Tongue (tissue), 2 donors: ENCODE data around the gene GNAI2. TPM values are rescaled to one million over a fixed set of nuclear protein-coding genes. Genes with fewer than 3 reads are reported as not detected.
"Not testable (repeated sequence)": the region's sequence is repeated elsewhere in the genome, so short reads cannot be mapped to it uniquely, and the experiment has no call there.

ENCODE experiments used
- DNase-seq: peaks from one replicate; pipeline ENCODE4 v3.0.0-alpha.2; 2015
- total RNA-seq: library from RNA; depleted of rRNA; stranded (reverse); fragments of >200 nt; gene quantifications from one replicate; pipeline ENCODE4 v1.2.3, GENCODE V29; 2014

GNAI2 gene
- total RNA-seq, 1 donor from 2014 or later: 120 TPM

DNA sequence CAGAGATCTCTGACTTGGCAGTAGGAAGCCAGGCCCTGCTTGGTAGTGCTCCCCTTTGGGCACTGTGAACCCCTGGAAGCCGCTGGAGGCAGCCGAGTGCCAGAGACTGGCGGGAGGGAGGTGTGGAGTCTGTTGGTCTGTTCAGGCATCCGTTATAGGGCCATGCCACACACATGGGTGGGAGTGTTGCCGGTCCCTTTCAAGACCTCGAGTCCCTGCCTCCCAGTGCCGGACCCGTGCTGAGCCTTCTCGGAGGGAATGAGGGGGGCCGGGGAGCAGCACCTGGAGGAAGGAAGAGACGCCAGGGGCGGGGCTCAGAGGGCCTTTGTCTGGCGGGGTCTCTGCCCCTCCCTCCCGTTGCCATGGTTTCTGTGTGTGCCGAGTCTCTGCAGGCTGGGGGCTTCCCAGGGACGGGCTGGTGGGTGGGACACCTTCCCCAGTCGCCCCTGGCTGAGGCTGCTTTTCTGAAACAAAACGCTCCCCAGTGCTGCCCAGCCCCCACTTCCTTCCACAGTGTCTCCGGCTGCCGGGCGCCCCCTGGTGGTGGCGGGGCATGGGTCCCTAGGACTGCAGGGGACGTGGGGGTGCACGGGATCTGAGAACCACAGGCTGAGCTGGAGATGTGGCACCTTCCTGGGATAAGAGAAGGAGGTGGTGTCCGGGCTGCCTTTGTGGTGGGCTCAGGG is 10.0 kb downstream of the GNAI2 start:
- DNase-seq: peak; percentile 96

DNA sequence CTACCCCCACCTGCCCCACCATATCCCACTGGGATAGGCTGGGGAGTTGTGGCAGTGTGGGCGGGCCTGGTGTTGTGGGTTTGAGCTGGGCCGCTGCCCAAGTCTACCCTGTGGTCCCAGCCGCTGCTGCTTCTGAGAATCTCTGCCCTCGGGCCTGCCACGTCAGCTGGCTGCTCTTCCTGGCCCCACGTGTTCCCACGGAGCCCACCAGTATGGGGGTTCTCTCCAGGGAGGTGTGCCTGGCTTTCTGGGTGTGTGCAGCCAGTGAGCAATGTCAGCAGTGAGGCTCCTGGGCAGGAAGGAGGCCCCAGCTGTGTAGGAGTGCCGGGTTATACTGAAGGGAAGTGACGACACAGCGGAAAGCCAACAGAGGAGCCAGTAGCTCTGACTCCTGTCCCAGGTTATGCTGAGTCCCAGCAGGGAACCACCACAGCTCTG is 10.5 kb downstream of the GNAI2 start:
- DNase-seq: peak; percentile 73

DNA sequence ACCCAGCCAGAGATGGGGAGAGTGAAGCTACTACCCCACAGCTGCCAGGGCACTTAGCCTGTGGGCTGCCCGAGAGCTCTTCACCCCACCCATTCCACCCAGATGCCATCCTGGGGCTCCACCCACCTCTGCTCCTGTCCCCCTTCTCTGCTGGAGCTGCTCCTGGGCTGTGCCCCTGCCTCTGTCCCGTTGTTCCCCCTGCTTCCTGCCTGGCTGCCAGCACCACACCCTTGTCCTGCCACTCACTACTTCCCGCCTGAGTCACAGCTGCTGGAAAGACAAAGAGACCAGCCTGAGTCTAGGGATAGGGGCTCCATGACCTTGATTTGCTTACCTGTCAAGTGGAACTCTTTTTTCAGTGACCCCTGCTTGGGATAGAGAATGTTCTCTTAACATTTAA is 12.4 kb downstream of the GNAI2 start:
- peak; percentile 68 for DNase-seq

DNA sequence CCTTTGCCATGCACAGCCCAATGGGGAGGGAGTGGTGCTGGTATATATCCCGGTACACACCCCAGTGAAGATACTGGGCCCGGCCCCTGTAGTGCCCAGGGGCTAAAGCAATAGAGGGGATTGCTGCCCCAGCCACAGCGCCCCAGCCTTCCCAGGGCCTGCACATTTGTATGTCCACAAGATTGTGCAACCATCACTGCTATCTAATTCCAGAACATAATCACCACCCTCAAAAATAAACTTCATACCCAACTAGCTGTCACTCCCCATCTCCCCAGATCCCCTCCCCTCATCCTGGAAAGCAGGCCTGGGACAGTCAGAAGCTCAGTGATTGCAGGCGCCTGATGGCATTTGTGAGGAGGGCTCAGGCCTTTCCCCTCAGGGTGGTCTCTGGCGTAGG is 13.5 kb downstream of the GNAI2 start:
- DNase-seq: no peak

DNA sequence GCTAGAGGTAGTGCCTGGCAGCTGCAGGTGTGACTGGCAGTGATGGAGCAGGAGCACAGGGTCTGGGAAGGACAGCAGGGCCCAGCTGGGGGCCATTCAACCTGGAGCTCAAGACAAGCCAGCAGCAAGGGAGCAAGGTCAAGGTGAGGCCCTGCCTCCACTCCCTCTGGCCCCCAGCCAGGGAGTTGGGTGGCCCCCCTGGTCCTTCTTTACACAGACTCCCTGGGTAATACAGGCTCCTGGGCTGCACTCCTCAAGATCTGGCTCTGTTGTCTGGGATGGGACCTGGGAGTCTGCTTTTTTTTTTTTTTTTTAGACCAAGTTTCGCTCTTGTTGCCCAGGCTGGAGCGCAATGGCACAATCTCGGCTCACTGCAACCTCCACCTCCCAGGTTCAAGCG is 14.5 kb downstream of the GNAI2 start:
- DNase-seq: no peak

DNA sequence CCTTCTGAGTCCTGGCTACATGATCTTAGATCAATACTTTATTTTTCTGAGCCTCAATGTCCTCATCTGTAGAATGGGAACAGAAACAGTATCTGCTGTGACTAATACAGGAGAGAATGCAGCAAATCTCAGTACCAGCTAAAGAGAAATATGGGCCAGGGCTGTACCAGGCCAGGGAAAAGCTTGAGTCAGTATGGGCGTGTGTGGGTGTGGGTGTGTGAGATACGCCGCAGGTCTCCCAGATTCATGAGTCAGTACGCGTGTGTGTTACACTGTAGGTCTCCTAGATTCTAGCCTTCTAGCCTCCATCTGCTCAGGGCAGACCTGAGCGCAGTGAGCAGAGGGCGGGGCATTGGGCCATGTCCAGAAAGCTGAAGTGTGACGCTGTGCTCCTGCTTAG is 15.2 kb downstream of the GNAI2 start:
- DNase-seq: no peak

DNA sequence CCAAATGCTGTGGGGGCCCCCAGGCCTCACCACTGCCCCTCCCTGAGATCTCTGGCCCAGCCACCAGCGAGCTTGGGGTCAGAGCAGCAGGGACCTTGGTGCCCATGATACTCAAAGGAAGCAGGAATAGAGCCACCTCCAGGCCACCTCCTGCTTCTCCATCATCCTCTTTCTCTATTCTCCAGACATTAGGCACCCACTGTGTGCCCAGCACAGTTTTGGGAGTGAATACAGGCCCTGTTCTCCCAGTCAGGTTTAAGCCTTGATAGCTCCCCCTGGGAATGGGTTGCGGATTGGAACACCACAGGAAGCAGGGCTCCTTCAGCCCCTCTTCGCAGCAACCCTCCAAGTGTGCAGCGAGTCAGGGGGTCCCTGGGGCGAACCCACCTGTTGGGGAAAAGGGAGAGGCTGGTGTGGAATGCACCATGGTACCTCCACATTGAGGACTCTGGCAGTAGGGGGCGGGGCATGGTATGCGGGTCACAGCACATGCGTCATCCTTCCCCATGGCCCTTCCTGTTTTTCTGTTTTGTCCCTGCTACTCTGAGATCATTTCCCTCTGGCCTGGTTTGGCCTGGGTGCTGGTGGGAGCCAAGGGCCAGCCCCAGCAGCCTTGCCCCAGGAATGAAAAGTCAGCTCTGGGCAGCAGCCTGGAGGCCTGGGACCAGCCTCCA is 18.7 kb downstream of the GNAI2 start:
- no peak for DNase-seq

DNA sequence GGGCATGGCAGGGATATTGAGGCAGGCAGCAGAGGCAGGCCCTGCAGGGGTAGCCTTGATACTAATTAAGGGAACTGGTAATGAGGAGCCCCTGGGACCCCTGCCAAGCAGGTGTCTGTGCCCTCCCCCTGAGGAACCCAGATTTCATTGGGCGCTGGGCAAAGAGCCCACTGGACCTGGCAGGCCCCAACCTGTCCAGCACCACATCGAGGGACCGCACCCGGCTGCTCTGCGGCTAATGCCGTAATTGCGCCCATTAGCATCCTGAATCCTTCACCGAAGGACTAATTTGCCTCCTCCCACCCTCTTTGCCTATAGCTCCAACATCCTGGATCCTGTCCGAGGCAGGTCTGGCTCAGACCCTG is 19.2 kb downstream of the GNAI2 start:
- no peak for DNase-seq

DNA sequence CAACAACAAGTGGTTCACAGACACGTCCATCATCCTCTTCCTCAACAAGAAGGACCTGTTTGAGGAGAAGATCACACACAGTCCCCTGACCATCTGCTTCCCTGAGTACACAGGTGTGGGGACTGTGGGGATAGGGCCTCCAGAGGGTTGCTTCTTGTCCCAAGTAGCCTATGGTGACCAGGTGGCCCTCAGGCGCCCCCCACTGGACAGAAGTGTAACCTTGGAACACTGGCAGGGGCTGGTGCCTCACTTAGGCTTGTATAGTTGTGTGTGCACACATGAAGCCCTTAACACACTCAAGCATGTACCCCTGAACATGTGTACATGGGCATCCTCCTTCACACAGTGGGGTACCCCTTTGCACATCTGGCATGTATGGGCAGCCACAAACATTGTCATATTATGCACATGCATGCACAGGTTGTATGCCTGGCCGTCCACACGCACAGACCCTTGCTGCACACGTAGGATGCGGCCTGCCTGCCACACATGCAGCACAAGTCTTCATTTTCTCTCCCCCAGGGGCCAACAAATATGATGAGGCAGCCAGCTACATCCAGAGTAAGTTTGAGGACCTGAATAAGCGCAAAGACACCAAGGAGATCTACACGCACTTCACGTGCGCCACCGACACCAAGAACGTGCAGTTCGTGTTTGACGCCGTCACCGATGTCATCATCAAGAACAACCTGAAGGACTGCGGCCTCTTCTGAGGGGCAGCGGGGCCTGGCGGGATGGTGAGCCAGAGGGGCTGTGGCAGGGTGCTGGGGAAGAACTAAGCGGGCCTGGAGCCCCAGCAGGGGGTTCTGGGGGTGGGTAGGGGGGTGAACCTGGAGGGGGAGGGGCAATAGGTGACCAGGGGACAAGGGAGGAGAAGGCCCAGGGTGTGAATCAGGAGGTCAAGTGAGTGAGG is 21.2 kb downstream of the GNAI2 start:
- DNase-seq: peak; percentile 32

DNA sequence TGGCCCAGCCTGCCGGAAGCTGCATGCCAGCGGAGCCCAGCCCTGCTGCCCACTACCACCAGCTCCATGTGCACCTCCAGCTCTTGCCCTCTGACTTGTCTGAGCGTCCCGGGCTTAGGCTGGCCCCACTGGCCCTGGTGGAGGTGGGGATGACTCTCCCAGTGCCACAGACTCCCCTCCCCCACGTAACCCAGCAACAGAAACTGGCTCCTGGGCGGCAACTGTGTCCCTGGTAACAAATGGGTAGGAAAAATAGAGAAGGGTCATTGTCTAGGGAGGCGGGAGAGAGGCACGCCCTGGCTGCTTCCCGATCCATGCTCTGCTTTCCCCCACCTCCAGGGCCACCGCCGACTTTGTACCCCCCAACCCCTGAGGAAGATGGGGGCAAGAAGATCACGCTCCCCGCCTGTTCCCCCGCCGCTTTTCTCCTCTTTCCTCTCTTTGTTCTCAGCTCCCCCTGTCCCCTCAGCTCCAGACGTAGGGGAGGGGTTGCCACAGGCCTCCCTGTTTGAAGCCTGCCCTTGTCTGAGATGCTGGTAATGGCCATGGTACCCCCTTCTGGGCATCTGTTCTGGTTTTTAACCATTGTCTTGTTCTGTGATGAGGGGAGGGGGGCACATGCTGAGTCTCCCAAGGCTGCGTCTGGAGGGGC is 22.2 kb downstream of the GNAI2 start:
- peak; percentile 36 for DNase-seq

DNA sequence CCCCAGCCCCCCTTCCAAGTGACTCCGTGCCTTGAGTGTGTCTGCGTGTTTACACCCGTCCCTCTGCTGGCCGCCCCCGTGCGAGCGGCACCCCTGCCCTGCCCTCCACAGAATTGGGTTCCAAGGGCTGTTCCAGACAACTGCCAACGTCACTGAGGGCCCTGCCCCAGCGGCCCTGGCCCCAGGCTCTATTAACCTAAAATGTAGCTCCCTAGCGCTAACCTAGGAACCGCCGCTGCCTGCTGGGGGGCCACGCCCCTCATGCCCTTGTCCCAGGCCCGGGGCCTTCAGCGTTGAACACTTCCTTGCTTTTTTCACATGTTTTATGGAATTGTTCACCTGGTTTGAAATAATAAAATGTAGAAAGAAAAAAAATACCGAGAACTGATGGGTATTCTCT is 23.0 kb downstream of the GNAI2 start:
- peak; percentile 21 for DNase-seq

DNA sequence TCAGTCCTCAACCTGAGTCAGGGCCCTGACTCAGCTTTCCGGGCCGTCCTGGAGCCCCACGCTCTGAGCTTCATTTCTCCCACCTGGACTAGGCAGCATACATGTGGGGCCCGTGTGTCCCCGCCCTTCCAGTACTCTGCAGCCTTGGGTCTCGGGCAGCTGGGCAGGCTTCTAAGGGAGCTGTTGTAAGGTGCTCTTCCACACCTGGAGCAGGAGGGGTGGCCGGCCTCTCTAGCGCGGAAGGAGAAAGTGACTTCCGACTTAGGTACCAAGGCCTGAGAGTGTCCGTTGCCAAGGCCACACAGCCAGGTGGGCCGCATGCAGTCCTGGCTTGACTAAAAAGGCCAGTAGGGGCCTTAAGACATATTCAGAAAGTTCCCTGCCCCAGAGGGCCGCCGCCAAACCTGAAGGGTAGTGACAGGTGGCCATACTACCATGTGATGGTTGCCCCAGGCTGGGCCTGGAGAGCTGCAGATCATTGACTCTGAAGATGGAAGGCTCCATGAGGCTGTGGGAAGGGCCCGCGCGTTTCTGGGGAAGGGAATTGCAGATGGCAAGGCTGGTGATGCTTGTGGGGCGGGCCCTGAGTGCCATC is 23.5 kb downstream of the GNAI2 start:
- no peak for DNase-seq

DNA sequence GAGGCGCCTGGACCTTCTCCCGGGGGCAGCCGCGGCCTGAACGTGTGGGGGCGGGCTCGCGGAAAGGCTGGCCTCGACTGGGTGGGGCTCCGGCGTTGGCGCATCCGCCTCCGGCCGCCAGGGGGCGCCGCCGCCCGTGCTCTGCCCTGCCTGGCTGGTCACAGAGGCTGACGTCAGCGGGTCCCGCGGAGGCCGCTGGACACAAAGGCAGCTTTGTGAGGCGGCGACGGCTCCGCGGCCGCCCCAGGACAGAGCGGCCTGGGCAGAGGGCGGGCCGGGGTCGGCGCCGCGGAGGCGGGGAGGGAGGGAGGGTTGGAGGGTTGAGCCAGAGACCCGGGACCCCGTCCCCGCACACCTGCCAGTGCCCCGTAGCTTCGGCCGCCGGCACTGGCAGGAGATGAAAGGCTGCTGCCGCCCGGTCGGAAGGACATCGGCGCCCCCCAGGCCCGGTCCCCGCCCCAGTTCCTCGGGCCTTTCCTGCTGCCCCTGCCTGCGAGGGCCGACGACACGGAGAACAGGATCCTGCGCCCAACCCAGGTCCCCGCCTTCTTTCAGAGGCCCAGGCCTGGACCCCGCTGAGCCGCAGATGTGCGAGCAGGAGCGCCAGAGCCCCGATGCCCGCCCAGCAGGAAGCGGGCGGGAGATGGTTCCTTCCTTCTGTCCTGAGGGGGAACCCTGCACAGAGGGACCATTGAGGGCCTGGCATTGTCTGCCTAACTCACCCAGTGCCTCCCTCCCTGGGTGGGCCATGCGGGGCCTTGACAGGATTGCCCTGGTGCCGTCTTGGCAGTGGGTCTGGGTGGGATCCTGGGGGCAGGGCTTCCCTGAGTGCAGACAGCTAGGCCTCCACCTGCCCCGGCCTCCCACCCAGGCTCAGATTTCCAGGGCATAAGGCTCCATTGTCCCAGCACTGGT is 24.3 kb downstream of the GNAI2 start:
- peak; percentile 97 for DNase-seq

DNA sequence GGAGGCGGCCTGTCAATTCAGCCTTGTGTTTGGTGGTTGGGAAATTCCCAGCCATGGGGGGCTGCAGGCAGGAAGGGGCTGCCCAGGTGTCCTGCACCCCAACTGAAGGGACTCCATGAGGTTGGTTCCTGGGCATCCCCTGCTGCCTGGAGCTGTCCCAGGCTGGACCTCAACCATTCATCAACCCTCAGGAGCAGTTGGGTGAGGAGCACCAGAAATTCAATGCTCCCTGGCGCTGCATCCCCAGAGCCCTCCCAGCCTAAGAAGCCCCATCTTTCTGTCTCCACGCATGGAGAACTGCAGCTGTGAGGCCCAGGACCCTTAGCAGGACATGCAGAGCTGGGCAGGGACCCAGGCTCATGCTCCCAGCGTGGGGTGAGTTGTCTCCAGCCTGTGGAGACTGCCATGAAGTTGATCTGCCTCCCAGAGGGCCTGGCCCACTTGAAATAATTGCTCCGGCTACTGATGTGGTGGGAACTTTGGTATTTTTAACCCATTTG is 25.0 kb downstream of the GNAI2 start:
- no peak for DNase-seq

DNA sequence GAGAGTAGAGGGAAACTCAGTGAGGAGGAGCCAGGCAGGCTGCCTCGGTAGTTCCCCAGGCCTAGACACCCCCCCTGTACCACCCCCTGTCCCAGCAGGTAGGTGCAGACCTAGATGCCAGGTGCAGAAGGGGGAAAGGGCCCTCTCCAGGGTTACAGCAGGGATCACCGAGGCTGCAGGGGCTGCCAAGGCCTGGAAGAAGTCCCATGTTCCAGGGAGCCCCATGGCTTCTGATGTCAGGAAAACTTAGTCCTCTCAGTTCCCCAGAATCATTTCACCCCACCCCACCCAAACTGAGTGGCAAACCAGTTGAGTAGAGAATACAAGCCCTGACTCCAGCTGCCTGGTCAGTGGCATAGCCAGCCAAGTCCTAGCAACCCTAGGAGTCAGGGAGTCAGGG is 25.5 kb downstream of the GNAI2 start:
- DNase-seq: peak; percentile 23

DNA sequence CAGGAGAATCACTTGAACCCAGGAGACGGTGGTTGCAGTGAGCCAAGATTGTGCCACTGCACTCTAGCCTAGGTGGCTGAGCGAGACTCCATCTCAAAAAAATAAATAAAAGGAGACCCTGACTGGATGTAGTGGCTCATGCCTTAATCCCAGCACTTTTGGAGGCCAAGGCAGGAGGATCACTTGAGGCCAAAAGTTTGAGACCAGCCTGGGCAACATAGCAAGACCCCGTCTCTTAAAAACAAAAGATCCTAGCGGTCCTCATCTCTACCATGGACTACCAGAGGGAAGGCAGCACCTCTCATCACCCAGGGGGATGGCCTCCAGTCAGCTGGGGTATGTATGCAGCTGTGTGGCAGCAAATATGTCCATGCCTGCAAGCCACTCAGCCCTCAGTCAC is 26.2 kb downstream of the GNAI2 start:
- DNase-seq: not testable (repeated sequence)

DNA sequence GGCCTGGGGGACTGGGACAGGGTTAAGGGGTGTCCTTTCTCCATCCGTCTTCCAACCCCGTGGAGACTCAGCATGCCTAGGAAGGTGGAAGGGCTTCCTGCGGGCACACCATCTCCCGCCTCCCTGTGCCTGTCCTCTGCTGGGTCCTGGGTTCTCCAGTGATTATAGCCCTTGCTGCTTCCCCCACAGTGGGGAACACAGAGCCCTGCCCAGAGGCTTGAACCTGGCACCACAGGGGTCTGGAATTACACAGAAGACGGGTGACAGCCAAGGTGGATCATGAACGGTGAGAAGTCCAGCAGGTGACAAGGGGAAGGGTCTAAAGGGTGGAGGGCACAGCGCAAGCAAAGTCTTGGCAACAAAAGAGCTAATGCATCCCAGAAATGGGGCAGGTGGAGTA is 26.8 kb downstream of the GNAI2 start:
- DNase-seq: no peak

DNA sequence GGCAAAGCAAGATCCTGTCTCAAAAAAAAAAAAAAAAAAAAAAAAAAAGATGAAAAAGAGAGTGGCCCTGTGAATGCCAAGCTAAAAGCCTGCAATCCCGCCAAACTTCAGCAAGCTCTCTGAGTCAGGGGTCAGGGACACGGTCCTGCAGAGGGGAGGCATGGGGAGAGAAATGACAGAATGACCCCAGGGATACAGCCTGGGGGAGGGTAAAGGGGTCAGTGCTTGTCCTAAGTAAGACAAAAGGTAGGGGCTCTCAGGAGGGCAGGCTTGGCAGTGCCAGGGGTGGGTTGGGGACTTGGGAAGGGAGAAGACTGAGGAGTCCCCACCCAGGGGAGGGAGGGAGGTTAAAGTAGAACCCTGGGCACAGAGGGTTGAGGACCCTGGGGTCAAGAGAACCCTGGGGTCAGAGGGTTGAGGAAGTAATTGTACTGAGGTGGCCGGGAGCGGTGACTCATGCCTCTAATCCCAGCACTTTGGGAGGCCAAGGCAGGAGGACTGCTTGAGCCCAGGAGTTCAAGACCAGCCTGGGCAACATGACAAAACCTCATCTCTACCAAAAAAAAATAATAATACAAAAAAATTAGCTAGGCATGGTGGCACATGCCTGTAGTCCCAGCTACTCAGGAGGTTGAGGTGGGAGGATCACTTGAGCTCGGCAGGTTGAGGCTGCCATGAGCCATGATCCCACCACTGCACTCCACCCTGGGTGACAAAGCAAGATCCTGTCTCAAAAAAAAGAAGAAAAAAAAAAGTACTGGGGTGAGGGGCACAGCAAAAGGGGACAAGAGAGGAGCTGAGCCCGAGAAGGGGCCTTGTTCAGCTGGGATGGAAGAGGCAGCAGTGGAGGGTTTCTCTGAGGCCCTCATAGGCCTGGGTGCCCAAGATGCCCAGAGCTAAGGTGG is 27.7 kb downstream of the GNAI2 start:
- DNase-seq: no peak

DNA sequence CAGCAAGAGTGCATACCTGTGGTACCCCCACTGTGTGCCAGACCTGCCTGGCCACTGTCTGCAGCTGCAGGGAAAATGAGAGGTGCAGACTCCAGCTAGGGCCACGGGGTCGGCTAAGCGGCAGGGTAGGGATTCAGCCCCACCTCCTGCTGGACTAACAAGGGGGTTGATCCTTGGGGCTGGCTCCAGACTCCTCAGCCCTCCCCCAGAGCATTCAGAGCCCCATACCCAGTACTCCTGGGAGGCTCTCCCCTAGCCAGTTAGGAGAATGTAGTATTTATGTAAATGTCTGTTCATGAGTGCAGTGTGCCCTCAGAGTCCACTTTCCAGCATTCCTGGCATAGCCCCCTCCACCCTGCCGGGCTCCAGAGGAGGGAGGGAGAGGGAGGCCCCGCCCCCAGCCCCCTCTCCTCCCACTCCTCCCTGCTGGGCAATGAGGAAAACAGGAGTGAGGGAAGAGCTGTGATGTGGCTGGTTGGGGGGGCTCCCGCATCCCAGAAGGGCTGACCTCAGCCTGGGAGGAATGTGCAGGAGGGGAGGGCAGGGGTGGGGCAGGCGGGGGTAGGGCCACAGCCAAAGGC is 28.5 kb downstream of the GNAI2 start:
- DNase-seq: peak; percentile 97
